GM12874 (cell line): ENCODE data around the gene GLIPR2.

ENCODE experiments used
- CTCF ChIP-seq: IDR thresholded peaks from 2 replicates; pipeline ENCODE4 v1.5.1; 2011; ENCODE audit warnings: low read depth, mild to moderate bottlenecking, control low read depth, low read length, moderate library complexity; ENCODE audit not compliant: insufficient read depth

The GLIPR2 gene

GRCh38 chr9:36136272-36136893 lies at the start of gene GLIPR2:
GLIPR2 (plus strand) TSS chr9:36136733; CDS start chr9:36136779, 46 bp downstream.
- no peak for TF ChIP-seq CTCF

GRCh38 chr9:36088020-36088419 lies 48.5 kb upstream of the GLIPR2 start:
- no peak for TF ChIP-seq CTCF

GRCh38 chr9:36091026-36091953 lies 45.2 kb upstream of the GLIPR2 start:
- TF ChIP-seq CTCF, result no peak

- TF ChIP-seq CTCF, result no peak
These were observed 44.5 kb upstream of the GLIPR2 start for GRCh38 chr9:36092014-36092413.

- no peak for TF ChIP-seq CTCF
These were observed 43.9 kb upstream of the GLIPR2 start for GRCh38 chr9:36092509-36093215.

- TF ChIP-seq CTCF, result no peak
These were observed 43.1 kb upstream of the GLIPR2 start for GRCh38 chr9:36093384-36093783.

- no peak for TF ChIP-seq CTCF
These were observed 36.8 kb upstream of the GLIPR2 start for GRCh38 chr9:36099718-36100117.
